ENCODE measurements around the gene DTNB.

The DTNB gene

GRCh38 chr2:25548601-25549000 lies 124.8 kb downstream of the DTNB start:
- DNase-seq (ENCODE audit: low read depth in 1 of 2, low spot score in 1 of 2), result no peak
- H3K27me3 ChIP-seq (ENCODE audit: insufficient read depth, poor library complexity, severe bottlenecking), result no peaks in the 10 kb centered on the region
- no peak overlapping the region for H3K4me3 ChIP-seq (replicated peaks; ENCODE audit: insufficient read depth, low read length)
- no peak overlapping the region for H3K27ac ChIP-seq (replicated peaks)
- TF ChIP-seq GABPA (IDR thresholded peaks at IDR 0.05; ENCODE audit: low read depth) (no peak), REST (IDR thresholded peaks at IDR 0.05; ENCODE audit: insufficient replicate concordance, low read depth) (no peak), POLR2AphosphoS5 (IDR thresholded peaks at IDR 0.05; ENCODE audit: low read depth) (no peak), SPI1 (IDR thresholded peaks at IDR 0.05; ENCODE audit: borderline replicate concordance, low read depth) (no peak)
- TF ChIP-seq, protein P1, sequence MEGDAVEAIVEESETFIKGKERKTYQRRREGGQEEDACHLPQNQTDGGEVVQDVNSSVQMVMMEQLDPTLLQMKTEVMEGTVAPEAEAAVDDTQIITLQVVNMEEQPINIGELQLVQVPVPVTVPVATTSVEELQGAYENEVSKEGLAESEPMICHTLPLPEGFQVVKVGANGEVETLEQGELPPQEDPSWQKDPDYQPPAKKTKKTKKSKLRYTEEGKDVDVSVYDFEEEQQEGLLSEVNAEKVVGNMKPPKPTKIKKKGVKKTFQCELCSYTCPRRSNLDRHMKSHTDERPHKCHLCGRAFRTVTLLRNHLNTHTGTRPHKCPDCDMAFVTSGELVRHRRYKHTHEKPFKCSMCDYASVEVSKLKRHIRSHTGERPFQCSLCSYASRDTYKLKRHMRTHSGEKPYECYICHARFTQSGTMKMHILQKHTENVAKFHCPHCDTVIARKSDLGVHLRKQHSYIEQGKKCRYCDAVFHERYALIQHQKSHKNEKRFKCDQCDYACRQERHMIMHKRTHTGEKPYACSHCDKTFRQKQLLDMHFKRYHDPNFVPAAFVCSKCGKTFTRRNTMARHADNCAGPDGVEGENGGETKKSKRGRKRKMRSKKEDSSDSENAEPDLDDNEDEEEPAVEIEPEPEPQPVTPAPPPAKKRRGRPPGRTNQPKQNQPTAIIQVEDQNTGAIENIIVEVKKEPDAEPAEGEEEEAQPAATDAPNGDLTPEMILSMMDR (IDR thresholded peaks at IDR 0.05; ENCODE audit: insufficient read depth, low read length), result no peak

DNA sequence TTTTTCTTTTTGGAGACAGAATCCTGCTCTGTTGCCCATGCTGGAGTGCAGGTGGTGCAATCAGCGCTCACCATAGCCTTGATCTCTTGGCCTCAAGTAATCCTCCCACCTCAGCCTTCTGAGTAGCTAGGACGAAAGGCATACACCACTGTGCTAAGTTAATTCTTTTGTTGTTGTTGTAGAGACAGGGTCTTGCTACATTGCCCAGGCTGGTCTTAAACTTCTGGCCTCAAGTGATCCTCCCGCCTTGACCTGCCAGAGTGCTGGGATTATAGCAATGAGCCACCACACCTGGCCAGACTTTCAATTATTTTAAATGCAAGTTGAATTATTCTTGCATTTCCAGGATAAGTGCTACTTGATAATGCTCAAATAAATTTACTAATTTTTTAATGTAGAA lies 126.5 kb downstream of the DTNB start:
- Histone ChIP-seq H3K27ac (replicated peaks) (no peak overlapping the region), H3K27me3 (ENCODE audit: insufficient read depth, poor library complexity, severe bottlenecking) (no peaks in the 10 kb centered on the region), H3K4me3 (replicated peaks; ENCODE audit: insufficient read depth, low read length) (no peak overlapping the region)
- DNase-seq (ENCODE audit: low read depth in 1 of 2, low spot score in 1 of 2), result no peak
- TF ChIP-seq GABPA (IDR thresholded peaks at IDR 0.05; ENCODE audit: low read depth) (no peak), POLR2AphosphoS5 (IDR thresholded peaks at IDR 0.05; ENCODE audit: low read depth) (no peak), SPI1 (IDR thresholded peaks at IDR 0.05; ENCODE audit: borderline replicate concordance, low read depth) (no peak), REST (IDR thresholded peaks at IDR 0.05; ENCODE audit: insufficient replicate concordance, low read depth) (no peak)
- TF ChIP-seq, protein P1 (IDR thresholded peaks at IDR 0.05; ENCODE audit: insufficient read depth, low read length), result no peak

GRCh38 chr2:25545899-25546298 lies 127.5 kb downstream of the DTNB start:
- Histone ChIP-seq H3K27ac (replicated peaks) (no peak overlapping the region), H3K27me3 (ENCODE audit: insufficient read depth, poor library complexity, severe bottlenecking) (no peaks in the 10 kb centered on the region), H3K4me3 (replicated peaks; ENCODE audit: insufficient read depth, low read length) (no peak overlapping the region)
- DNase-seq (ENCODE audit: low read depth in 1 of 2, low spot score in 1 of 2), result no peak
- TF ChIP-seq REST (IDR thresholded peaks at IDR 0.05; ENCODE audit: insufficient replicate concordance, low read depth) (no peak), GABPA (IDR thresholded peaks at IDR 0.05; ENCODE audit: low read depth) (no peak), SPI1 (IDR thresholded peaks at IDR 0.05; ENCODE audit: borderline replicate concordance, low read depth) (no peak), POLR2AphosphoS5 (IDR thresholded peaks at IDR 0.05; ENCODE audit: low read depth) (no peak)
- TF ChIP-seq, protein P1 (IDR thresholded peaks at IDR 0.05; ENCODE audit: insufficient read depth, low read length), result no peak
